MM.1S (cell line): ENCODE results near the gene SAMHD1.

Experiments
- DNase-seq: peaks from one replicate; pipeline ENCODE4 v3.0.0-alpha.2; 2015
- H2AFZ ChIP-seq: fragments of 300-600 bp; sonication (generic); 2 replicates; pipeline ENCODE4 v1.6.0; 2016; ENCODE audit warnings: antibody characterized with exemption, low read length
- H3F3A ChIP-seq: fragments of 300-600 bp; sonication (generic); 2 replicates; pipeline ENCODE4 v1.6.1; 2016; ENCODE audit warnings: mild to moderate bottlenecking, antibody characterized with exemption, low read length, moderate library complexity, mixed read lengths; ENCODE audit not compliant: insufficient read depth
- H3K27ac ChIP-seq: fragments of 300-600 bp; sonication (generic); 2 replicates; pipeline ENCODE4 v1.5.1; 2016; ENCODE audit warnings: mild to moderate bottlenecking, low read length
- H3K27me3 ChIP-seq: fragments of 300-600 bp; sonication (generic); replicated peaks from 2 replicates; pipeline ENCODE4 v1.6.0; 2016; ENCODE audit warnings: low read length; ENCODE audit not compliant: insufficient read depth
- H3K36me3 ChIP-seq: fragments of 300-600 bp; sonication (generic); replicated peaks from 2 replicates; pipeline ENCODE4 v1.6.1; 2016; ENCODE audit warnings: mild to moderate bottlenecking, low read length, mixed read lengths; ENCODE audit not compliant: insufficient read depth
- H3K4me1 ChIP-seq: fragments of 300-600 bp; sonication (generic); 2 replicates; pipeline ENCODE4 v1.6.1; 2016; ENCODE audit warnings: low read length, mixed read lengths
- H3K4me2 ChIP-seq: fragments of 300-600 bp; sonication (generic); 2 replicates; pipeline ENCODE4 v1.6.0; 2016; ENCODE audit warnings: low read depth, low read length
- H3K4me3 ChIP-seq: fragments of 300-600 bp; sonication (generic); 2 replicates; pipeline ENCODE4 v1.5.1; 2016; ENCODE audit warnings: low read length, mixed read lengths
- H3K79me2 ChIP-seq: fragments of 300-600 bp; sonication (generic); 2 replicates; pipeline ENCODE4 v1.6.1; 2016; ENCODE audit warnings: mixed run types, low read length, mixed read lengths
- H3K9ac ChIP-seq: fragments of 300-600 bp; sonication (generic); 2 replicates; pipeline ENCODE4 v1.6.1; 2016; ENCODE audit warnings: low read length, mixed read lengths
- H3K9me2 ChIP-seq: fragments of 300-600 bp; sonication (generic); replicated peaks from 2 replicates; pipeline ENCODE4 v1.6.1; 2016; ENCODE audit warnings: mild to moderate bottlenecking, low read length, mixed read lengths; ENCODE audit not compliant: insufficient read depth
- H3K9me3 ChIP-seq: fragments of 300-600 bp; sonication (generic); replicated peaks from 2 replicates; pipeline ENCODE4 v1.6.1; 2016; ENCODE audit warnings: mild to moderate bottlenecking, low read length, mixed read lengths; ENCODE audit not compliant: insufficient read depth
- H4K20me1 ChIP-seq: fragments of 300-600 bp; sonication (generic); 2 replicates; pipeline ENCODE4 v1.6.1; 2016; ENCODE audit warnings: mild to moderate bottlenecking, low read length, moderate library complexity, mixed read lengths; ENCODE audit not compliant: insufficient read depth
- CTCF ChIP-seq: fragments of 300-600 bp; sonication (generic); IDR thresholded peaks from 2 replicates; pipeline ENCODE4 v1.5.1; 2016; ENCODE audit warnings: antibody characterized with exemption, low read length, mixed read lengths
- EZH2 ChIP-seq: fragments of 300-600 bp; sonication (generic); optimal IDR thresholded peaks from 2 replicates; pipeline ENCODE3; 2017; ENCODE audit warnings: low read depth, mild to moderate bottlenecking, antibody characterized with exemption, low read length, mixed read lengths
- EZH2phosphoT487 ChIP-seq: fragments of 300-600 bp; sonication (generic); IDR thresholded peaks from 2 replicates; pipeline ENCODE4 v1.6.1; 2018; ENCODE audit warnings: antibody characterized with exemption, low read length

The SAMHD1 gene

GRCh38 chr20:36861875-36862801 is 89.4 kb downstream of the SAMHD1 start:
- Histone ChIP-seq H3K4me2 (no peak overlapping the region; the same call in 1 of the 2 replicates), H3K79me2 (peaks cover 12% of the 10 kb centered on the region; the same call in 1 of the 2 replicates)

GRCh38 chr20:36861625-36861874 is 90.0 kb downstream of the SAMHD1 start:
- Histone ChIP-seq H3K4me3 (no peak overlapping the region), H3K27ac (no peak overlapping the region)

More at GRCh38 chr20:36861875-36862801, 89.4 kb downstream of the SAMHD1 start:
- Histone ChIP-seq H3K36me3 (no peaks in the 10 kb centered on the region), H3K9me3 (no peaks in the 10 kb centered on the region), H3K27ac (no peak overlapping the region), H4K20me1 (no peaks in the 10 kb centered on the region), H3K4me1 (peaks cover 6% of the 10 kb centered on the region), H3K27me3 (no peaks in the 10 kb centered on the region), H3K9ac (no peak overlapping the region), H3F3A (peaks cover 13% of the 10 kb centered on the region; the same call in 1 of the 2 replicates), H3K4me3 (no peak overlapping the region), H3K9me2 (no peaks in the 10 kb centered on the region), H2AFZ (no peak overlapping the region)
- TF ChIP-seq CTCF (no peak), EZH2 (no peak), EZH2phosphoT487 (no peak)
- DNase-seq, result no peak

GRCh38 chr20:36860811-36861624 is 90.5 kb downstream of the SAMHD1 start:
- Histone ChIP-seq H3K9me3 (no peaks in the 10 kb centered on the region), H3K4me3 (no peak overlapping the region), H3K9ac (no peak overlapping the region), H3K27me3 (no peaks in the 10 kb centered on the region), H3K9me2 (no peaks in the 10 kb centered on the region), H3K4me1 (no peaks in the 10 kb centered on the region), H4K20me1 (no peaks in the 10 kb centered on the region), H3K27ac (no peak overlapping the region), H3F3A (peaks cover 10% of the 10 kb centered on the region; the same call in 1 of the 2 replicates), H3K4me2 (no peak overlapping the region), H3K79me2 (peaks cover 12% of the 10 kb centered on the region; the same call in 1 of the 2 replicates), H2AFZ (no peak overlapping the region), H3K36me3 (no peaks in the 10 kb centered on the region)
- TF ChIP-seq EZH2, result no peak
- no peak for DNase-seq

More at GRCh38 chr20:36861625-36861874, 90.0 kb downstream of the SAMHD1 start:
- Histone ChIP-seq H3K9ac (no peak overlapping the region), H3K79me2 (peaks cover 12% of the 10 kb centered on the region; the same call in 1 of the 2 replicates), H3K9me3 (no peaks in the 10 kb centered on the region), H4K20me1 (no peaks in the 10 kb centered on the region), H3K4me2 (no peak overlapping the region), H3F3A (peaks cover 10% of the 10 kb centered on the region; the same call in 1 of the 2 replicates), H2AFZ (no peak overlapping the region), H3K9me2 (no peaks in the 10 kb centered on the region), H3K4me1 (no peaks in the 10 kb centered on the region), H3K36me3 (no peaks in the 10 kb centered on the region), H3K27me3 (no peaks in the 10 kb centered on the region)
- TF ChIP-seq EZH2 (no peak), EZH2phosphoT487 (no peak), CTCF (no peak)
- no peak for DNase-seq
